Neutrophil (primary cell): ENCODE measurements around the gene CPLX1.

Experiments used
- H3K27ac ChIP-seq: fragments of 200-600 bp; sonication (generic); 2 replicates; pipeline ENCODE4 v1.5.1; 2016; ENCODE audit warnings: mild to moderate bottlenecking, moderate library complexity
- H3K27me3 ChIP-seq: fragments of 200-600 bp; sonication (generic); 2 replicates; pipeline ENCODE4 v1.6.0; 2016; ENCODE audit warnings: mild to moderate bottlenecking
- H3K36me3 ChIP-seq: fragments of 200-600 bp; sonication (generic); 2 replicates; pipeline ENCODE4 v1.5.1; 2017
- H3K4me1 ChIP-seq, 2 experiments: fragments of 200-600 bp in 1 of 2; sonication (generic) in 1 of 2; 1 replicate in 1 of 2; 2 replicates in 1 of 2; pipeline versions ENCODE4 v1.5.1 to v1.6.1; 2013 to 2016; ENCODE audit warnings: low read depth in 1 of 2, low read length in 1 of 2, mild to moderate bottlenecking in 1 of 2, moderate library complexity in 1 of 2; ENCODE audit not compliant: control insufficient read depth in 1 of 2, insufficient read depth in 1 of 2
- H3K4me3 ChIP-seq, 2 experiments: fragments of 200-600 bp in 1 of 2; sonication (generic) in 1 of 2; 1 replicate in 1 of 2; 2 replicates in 1 of 2; pipeline ENCODE4 v1.5.1; 2013 to 2016; ENCODE audit warnings: low read depth in 1 of 2, low read length in 1 of 2, mild to moderate bottlenecking in 1 of 2, moderate library complexity in 1 of 2
- H3K9me3 ChIP-seq: fragments of 200-600 bp; sonication (generic); 2 replicates; pipeline ENCODE4 v1.5.1; 2016
- TF ChIP-seq, protein P1 (sequence below): fragments of 200-600 bp; sonication (generic); IDR thresholded peaks from 2 replicates; pipeline ENCODE4 v1.5.1; 2016; ENCODE audit warnings: antibody characterized with exemption

Gene CPLX1

DNA sequence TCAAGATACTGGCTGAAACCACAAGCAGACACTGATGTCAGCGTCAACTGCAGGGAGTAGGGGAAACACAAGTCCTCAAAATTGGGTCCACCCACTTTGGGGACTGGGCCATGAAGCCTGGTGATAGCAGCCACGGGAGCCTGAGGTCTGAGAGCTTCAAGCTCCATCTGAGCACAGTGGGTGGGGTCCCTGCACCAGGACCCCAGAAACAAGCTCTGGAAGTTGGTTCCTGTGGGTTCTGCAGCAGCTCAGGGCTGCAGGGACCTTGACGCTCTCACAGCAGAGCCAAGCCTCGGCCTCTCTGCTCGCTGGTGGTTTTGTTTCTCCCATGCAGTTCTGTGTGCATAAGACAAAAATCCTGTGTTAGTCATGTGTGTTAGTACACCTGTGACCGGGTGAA, 54.5 kb downstream of the CPLX1 start:
- TF ChIP-seq, protein P1, sequence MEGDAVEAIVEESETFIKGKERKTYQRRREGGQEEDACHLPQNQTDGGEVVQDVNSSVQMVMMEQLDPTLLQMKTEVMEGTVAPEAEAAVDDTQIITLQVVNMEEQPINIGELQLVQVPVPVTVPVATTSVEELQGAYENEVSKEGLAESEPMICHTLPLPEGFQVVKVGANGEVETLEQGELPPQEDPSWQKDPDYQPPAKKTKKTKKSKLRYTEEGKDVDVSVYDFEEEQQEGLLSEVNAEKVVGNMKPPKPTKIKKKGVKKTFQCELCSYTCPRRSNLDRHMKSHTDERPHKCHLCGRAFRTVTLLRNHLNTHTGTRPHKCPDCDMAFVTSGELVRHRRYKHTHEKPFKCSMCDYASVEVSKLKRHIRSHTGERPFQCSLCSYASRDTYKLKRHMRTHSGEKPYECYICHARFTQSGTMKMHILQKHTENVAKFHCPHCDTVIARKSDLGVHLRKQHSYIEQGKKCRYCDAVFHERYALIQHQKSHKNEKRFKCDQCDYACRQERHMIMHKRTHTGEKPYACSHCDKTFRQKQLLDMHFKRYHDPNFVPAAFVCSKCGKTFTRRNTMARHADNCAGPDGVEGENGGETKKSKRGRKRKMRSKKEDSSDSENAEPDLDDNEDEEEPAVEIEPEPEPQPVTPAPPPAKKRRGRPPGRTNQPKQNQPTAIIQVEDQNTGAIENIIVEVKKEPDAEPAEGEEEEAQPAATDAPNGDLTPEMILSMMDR: no peak
- Histone ChIP-seq H3K27ac (no peak overlapping the region), H3K36me3 (peaks cover 65% of the 10 kb centered on the region)

DNA sequence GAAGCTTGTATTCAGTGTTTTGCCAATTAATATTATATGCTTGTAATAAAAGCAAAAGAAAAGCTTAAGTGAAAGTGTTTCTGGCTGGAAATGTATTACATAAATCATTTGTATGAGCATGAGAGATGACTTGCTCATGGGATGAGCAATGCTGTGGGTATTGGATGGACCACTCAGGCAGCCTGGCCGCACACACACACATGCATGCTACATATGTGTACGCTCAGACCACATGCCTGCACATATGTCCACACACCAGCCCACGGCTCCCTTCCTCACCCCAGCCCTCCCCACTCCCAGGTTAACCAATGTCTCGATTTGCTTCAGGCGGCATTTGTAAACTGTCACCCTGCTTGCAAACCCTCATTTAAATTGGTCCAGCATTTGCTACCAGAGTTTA, 55.9 kb downstream of the CPLX1 start:
- H3K27me3 ChIP-seq: no peaks in the 10 kb centered on the region
- H3K4me1 ChIP-seq: no peaks in the 10 kb centered on the region
- no peak overlapping the region for H3K4me3 ChIP-seq
- TF ChIP-seq, protein P1: no peak
- no peak overlapping the region for H3K27ac ChIP-seq
- peaks cover 69% of the 10 kb centered on the region for H3K36me3 ChIP-seq
- no peaks in the 10 kb centered on the region for H3K9me3 ChIP-seq

More for the DNA sequence above, 54.5 kb downstream of the CPLX1 start:
- Histone ChIP-seq H3K9me3 (no peaks in the 10 kb centered on the region), H3K27me3 (no peaks in the 10 kb centered on the region), H3K4me3 (no peak overlapping the region), H3K4me1 (no peaks in the 10 kb centered on the region)

DNA sequence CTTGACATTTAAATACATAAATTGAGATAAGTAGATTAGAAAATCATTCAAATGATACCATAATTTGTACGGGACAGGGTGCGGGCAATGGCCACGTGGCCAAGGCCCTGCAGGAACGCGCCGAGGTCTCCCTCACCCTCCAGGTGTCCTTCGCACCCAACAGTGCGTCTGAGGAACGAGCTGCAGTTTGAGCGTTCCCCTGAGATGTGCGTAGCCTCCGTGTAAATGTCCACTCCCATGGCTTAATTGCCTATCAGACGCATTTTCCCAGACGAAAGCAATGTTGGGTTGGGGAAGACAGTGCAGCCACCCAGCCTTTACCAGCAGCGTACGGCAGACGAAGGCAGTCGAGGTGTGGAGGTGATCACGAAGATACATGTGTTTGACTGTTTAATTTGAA, 56.4 kb downstream of the CPLX1 start:
- Histone ChIP-seq H3K27ac (no peak overlapping the region), H3K4me3 (no peak overlapping the region), H3K27me3 (no peaks in the 10 kb centered on the region), H3K4me1 (no peaks in the 10 kb centered on the region), H3K9me3 (no peaks in the 10 kb centered on the region), H3K36me3 (peaks cover 72% of the 10 kb centered on the region)
- TF ChIP-seq, protein P1: no peak

DNA sequence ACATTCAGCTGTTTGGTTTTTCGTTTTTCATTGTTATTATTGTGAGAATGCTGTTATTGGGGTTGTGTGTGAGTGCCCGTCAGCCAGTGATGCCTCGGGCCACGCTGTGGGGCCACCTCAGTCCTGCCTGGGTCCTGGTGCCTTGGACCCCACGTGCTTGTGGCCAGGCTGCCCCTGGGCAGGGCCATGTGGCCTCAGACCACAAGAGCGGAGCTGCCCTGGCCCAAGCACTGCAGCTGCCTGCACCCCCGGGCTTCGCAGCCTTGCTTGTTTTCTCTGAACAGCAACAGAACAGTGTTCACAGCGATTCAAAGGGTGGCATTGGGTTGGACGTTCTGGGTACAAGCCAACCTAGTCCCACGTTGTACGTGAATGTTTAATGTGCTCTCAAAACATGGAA, 56.9 kb downstream of the CPLX1 start:
- H3K36me3 ChIP-seq: peaks cover 74% of the 10 kb centered on the region
- no peak overlapping the region for H3K27ac ChIP-seq
- H3K4me3 ChIP-seq: no peak overlapping the region
- H3K4me1 ChIP-seq: no peaks in the 10 kb centered on the region
- H3K9me3 ChIP-seq: no peaks in the 10 kb centered on the region
- H3K27me3 ChIP-seq: no peaks in the 10 kb centered on the region
- TF ChIP-seq, protein P1: no peak

DNA sequence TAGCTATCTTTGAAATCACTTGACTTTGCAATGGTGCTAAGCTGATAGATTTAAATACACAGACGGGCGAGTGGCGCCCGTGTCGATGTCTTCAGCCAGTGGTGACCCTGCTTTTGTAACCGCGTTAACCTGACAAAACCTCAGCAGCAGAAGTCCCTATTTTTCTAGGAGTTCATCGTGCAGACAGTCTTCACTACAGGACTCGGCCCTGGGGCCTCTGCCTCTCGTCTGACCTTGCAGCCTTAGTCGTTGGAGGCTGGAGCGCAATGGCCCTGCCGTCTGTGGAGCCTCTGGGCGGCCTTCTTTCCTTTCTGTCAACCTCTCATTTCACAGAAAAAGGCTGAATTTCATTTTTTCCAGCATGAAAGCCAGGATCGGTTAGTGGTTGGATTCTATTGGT, 57.9 kb downstream of the CPLX1 start:
- Histone ChIP-seq H3K27ac (no peak overlapping the region), H3K4me3 (no peak overlapping the region), H3K4me1 (no peaks in the 10 kb centered on the region), H3K36me3 (peaks cover 76% of the 10 kb centered on the region), H3K9me3 (no peaks in the 10 kb centered on the region), H3K27me3 (no peaks in the 10 kb centered on the region)
- TF ChIP-seq, protein P1: no peak
